GM18873 (cell line): ENCODE measurements around the gene TLR1.

Experiments used
- ATAC-seq: cut with Tn5 transposase; IDR thresholded peaks from one replicate; pipeline ENCODE4 v1.9.1; 2021; ENCODE audit warnings: mild to moderate bottlenecking, moderate library complexity, moderate number of reproducible peaks; ENCODE audit not compliant: unreplicated experiment, low FRiP score

TLR1 gene, protein sequence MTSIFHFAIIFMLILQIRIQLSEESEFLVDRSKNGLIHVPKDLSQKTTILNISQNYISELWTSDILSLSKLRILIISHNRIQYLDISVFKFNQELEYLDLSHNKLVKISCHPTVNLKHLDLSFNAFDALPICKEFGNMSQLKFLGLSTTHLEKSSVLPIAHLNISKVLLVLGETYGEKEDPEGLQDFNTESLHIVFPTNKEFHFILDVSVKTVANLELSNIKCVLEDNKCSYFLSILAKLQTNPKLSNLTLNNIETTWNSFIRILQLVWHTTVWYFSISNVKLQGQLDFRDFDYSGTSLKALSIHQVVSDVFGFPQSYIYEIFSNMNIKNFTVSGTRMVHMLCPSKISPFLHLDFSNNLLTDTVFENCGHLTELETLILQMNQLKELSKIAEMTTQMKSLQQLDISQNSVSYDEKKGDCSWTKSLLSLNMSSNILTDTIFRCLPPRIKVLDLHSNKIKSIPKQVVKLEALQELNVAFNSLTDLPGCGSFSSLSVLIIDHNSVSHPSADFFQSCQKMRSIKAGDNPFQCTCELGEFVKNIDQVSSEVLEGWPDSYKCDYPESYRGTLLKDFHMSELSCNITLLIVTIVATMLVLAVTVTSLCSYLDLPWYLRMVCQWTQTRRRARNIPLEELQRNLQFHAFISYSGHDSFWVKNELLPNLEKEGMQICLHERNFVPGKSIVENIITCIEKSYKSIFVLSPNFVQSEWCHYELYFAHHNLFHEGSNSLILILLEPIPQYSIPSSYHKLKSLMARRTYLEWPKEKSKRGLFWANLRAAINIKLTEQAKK

DNA sequence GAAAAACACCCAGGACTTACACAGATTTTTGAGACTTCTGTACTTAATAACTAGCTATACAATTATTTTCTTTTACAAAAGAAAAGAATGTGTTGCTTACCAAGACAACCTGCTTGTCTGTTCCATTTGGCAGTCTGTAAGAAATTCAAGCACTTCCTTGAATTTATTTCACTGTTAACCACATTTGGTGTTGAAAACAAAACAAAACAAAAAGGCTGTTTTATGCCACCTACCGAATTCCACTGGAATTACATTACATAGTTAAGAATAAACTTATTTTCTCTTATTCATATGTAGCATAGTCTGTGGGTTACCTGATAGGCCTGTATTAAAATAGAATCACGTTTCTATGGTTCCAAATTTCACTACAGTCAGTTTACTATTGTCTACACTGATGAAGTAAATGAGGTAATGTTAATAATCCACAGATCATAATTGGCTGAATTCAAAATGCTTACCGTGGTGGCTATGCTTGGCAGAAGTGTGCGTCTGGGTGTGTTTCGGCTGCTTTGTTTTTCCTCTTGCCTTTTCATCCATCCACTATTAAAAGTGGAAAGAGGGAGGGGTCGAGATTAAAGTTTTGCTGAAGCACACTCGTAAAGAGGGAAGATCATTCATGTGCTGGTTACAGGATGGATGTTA, at the start of gene TLR1:
TLR1 (minus strand) TSS at position 138 of the 642 bp plus-strand sequence. CDS start 5,960 bp downstream, outside the sequence.
- no peak for ATAC-seq

DNA sequence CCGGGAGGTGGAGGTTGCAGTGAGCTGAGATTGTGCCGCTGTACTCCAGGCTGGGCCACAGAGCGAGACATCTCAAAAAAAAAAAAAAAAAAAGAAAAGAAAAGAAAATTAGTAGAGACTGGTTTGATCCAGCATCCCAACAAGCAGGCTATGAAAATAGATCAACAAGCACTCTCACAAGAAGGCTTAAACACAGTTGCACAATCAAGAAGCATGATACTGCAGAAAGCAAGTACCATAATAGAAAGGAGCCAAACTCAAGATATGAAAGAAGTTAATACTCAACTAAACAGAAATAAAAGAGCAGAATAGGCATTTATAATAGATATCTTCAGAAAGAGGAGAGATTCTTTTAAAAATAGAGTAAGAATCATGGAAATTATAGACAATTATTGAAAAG, 41.4 kb upstream of the TLR1 start:
- no peak for ATAC-seq

DNA sequence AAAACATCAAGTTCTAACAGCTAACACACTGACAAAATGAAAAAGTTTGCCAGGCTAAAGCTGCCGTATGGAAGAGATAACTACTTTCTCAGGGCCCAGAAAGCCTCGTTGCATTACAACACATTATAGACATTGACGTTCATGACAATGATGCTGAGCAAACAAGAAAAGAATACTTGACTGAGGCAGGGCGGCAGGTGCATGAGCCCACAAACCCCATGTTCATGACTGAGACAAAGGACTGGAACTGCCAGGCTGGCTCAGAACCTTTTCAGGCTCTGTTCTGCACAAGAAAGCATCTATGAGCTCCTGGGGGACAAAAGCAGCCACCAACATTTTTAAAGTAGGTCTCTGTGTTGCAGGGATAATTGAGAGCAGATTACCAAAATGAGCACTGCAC, 38.4 kb upstream of the TLR1 start:
- ATAC-seq: no peak

DNA sequence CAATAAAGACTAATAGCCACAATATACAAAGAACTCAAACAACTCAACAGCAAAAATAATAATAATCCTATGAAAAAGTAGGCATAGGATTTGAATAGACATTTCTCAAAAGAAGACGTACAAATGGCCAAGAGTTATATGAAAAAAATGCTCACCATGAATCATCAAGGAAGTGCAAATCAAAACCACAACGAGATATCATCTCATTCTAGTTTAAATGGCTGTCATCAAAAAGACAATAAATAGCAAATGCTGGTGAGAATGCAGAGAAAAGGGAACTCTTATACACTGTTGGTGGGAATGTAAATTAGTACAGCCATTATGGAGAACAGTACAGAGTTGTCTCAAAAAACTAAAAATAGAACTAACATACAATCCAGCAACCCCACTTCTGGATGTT, 33.3 kb upstream of the TLR1 start:
- no peak for ATAC-seq

DNA sequence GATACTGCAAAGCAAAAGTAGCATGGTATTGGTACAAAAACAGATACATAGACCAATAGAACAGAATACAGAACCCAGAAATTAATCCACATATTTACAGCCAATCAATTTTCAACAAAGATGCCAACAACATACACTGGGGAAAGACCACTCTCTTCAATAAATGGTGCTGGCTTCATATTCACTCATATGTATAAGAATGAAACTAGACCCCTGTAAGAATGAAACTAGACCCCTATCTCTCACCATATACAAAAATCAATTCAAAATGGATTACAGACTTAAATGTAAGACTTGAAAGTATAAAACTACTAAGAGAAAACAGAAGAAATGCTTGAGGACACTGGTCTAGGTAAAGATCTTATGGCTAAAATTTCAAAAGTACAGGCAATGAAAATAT, 32.7 kb upstream of the TLR1 start:
- no peak for ATAC-seq

DNA sequence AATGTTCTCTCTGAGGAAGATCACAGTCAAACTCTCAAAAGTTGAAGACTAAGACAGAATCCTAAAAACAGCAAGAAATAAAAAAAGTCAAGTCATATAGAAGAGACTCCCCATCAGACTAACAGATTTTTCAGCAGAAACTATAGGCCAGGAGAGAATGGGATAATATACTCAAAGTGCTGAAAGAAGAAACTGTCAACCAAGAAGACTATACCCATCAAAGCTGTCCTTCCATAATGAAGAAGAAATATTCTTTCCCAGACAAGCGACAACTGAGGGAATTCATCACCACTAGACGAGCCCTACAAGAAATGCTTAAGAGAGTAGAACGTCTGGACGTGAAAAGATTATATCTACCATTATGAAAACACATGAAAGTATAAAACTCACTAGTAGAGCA, 30.0 kb upstream of the TLR1 start:
- no peak for ATAC-seq

DNA sequence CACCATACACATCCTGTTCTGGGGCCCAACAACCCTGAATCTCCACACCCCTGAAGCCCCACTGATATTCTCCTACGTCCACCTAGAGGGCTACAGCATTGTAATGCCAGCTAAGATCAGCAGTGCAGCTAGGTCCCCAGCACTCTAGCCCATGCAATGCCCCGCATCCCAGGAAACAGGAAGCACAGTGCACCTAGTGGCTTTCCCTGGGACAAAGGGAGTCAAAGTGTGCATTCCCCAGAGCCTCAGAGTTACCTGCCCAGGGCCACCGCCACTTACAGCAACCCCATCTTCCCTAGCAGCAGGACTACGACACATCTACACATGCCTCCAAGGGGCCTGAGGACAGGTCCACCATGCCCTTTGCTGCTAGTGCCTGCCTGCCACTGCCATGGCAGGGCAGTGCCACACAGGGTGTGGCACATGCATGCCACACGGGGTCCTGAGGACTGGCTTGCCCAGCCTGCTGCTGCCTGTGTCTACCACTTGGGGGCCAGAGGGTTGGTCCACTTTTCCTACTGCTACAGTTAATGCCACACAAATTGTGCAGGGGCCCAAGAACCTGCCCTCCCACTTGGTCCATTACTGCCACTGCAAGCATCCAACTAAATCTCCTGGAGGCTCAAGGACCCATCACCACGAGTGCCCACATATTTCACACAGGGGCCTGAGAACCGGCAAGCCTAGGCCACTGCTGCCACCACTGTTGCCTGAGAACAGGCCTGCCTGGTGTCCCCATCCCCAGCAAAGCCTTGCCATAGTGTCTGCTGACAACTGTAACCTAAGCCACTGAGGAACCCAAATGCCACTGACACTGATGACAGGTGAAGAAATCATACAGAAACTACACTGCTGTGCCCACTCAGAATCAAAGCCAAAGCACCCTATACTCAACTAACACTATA, 28.3 kb upstream of the TLR1 start:
- ATAC-seq: no peak

DNA sequence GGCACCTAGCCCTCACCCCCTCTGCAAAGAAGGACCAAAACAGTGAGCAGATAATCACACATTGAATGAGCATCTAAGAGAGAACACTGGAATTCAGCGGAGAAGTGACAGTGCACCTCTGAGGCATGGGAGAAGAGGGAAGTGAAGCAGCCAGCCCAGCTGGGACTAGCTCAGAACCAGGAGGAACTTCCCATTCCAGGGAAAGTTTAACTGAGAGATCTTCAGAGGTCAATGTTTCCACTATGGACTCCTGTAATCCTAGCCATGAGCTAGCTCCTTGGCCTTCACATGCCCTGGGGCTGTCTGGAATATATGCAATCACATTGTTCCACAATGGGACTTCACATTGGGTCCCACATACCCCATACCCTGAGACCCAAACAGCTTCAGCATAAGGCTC, 27.6 kb upstream of the TLR1 start:
- no peak for ATAC-seq

DNA sequence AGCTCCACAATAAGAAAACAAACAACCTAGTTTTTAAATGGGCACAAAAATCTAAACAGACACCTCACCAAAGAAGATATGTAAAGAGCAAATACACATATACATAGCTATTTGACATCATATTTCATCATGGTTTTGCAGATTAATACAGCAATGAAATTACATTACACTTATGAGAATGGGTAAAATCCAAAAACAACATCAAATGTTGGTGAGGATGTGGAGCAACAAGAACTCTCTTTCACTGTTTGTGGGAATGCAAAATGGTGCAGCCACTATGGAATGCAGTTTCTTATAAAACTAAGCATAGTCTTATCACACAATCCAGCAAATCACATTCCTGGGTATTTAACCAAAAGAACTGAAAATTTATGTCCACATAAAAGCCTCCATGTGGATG, 27.1 kb upstream of the TLR1 start:
- ATAC-seq: no peak

DNA sequence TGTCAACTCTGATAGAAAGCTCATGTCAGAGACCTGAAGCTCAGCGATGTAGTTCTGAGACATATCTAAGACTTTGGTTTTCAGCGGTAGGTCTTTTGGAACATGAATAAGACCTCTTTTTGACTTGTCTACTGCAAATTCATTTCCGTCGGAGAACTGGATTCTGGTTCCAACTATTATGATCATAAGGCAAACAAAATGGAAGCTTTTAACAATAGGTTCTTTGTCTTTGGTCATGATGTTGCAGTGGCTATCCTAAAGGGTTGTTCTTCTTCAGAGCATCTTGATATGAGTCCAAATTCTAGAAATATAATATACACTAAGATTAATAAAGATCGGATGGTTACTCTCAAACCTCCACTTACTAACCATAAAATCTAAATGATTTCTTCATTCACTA, 24.6 kb upstream of the TLR1 start:
- ATAC-seq: no peak

DNA sequence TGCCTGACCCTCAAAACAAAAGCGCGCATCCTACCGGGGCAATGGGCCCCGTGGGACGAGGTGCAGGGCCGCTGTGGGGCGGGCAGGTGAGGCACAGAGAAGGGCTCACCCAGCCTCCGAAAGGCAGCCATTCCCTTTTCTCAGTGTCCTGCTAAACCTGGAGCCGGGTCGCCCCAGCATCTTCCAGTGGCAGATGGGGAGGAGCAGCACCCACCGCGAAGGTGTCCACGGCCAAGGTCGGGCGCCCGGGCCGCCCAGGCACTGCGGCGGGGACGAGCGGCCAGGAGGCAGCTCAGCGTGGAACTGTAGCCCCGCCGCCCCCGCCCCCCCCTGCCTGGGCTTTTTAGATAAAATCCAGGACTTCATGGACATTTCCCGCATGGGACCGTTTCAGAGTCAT, 19.2 kb upstream of the TLR1 start:
- ATAC-seq: no peak

DNA sequence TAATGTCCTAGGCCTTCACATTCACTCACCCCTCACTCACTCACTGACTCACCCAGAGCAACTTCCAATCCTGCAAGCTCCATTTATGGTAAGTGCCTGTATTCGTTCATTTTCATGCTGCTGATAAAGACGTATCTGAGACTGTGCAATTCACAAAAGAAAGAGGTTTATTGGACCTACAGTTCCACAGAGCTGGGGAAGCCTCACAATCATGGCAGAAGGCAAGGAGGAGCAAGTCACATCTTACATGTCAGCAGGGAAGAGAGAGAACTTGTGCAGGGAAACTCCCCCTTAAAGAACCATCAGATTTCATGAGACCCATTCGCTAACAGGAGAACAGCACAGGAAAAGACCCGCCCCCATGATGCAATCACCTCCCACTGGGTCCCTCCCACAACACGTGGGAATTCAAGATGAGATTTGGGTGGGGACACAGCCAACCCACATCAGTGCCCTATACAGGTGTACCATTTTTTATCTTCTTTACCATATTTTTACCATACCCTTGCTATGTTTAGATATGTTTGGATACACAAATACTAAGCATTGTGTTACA, 18.2 kb upstream of the TLR1 start:
- ATAC-seq: no peak

DNA sequence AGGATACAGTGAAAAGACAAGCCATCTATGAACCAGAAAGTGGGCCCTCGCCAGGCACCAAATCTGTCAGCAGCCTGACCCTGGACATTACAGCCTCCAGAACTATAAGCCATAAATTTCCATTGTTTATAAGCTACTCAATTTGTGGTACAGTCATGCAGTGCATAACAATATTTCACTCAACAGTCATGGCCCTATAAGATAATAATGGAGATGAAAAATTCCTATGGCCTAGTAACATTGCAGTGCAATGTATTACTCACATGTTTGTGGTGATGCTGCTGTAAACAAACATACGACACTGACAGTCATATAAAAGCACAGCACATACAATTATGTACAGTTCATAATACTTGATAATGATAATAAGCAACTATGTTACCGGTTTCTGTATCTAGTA, 17.1 kb upstream of the TLR1 start:
- no peak for ATAC-seq

DNA sequence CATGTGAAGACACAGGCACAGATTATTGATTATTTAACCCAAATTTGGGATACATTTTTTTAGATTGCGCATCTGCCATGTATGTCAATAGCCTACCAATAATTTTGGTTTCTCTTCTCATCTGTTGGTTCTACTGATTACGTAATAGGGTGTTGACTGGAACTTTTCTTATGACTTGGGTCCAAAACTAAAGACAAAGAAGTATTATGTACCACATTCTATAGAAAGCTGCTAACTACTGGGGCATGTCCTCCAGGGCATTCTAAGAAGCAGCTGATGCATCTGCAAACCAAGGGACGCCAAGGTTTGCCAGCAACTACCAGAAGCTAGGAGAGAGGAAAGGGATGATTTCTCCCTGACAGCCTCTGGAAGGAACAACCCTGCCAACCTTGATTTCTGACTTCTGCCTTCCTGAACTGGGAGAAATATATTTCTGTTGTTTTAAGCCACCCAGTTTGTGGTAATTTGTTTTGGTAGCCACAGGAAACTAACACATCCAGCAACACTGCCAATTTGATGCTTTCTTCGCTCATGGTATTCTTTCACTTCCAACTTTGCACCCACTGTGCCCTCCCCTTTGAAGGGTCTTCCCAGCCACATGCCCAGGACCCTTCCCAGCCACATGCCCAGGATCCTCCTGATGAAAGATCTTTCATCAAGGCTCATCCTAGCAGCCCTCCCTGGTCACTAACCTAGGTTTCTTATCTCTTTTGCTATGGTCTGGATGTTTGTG, 15.9 kb upstream of the TLR1 start:
- ATAC-seq: peak; percentile 50

DNA sequence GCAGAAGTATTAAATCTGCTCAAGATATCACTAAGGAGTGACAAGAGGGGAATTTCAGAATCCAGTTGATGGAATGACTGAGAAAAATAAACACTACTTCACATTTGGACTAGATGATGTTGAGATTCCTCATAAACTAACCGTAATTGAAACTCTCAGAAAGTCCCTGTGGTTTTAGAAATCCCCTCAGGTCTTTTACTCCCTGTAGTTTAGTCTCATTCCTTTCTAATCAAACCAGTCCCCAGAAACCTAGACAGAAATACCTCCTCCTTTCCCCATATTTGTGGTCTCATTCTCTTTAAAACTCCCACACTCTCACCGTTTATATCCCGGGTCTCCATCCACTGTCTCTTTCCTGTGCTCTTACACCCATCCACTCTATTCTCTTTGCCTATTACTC, 15.0 kb upstream of the TLR1 start:
- no peak for ATAC-seq

DNA sequence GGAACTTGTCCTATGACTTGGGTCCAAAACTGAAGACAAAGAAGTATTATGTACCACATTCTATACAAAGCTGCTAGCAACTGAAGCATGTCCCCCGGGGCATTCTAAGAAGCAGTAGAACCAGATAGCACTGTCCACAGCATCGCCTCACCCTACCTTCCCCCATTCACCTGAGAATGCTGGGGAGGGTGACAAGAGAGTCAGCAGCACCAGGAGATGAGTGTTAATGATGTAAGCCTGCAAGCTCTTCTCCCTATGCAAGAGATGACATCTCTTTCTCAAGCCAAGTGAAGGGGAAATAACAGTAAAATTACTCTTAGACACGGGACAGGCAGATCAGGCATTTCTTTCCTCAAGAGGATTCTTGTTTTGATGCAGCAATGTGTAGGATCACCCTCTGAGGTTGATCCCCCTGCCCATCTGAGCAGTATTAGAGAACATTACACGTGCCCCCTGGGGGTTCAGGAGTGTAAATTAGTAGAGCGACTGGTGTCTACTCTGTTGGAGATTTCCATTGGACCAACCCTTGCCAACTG, 13.9 kb upstream of the TLR1 start:
- no peak for ATAC-seq

DNA sequence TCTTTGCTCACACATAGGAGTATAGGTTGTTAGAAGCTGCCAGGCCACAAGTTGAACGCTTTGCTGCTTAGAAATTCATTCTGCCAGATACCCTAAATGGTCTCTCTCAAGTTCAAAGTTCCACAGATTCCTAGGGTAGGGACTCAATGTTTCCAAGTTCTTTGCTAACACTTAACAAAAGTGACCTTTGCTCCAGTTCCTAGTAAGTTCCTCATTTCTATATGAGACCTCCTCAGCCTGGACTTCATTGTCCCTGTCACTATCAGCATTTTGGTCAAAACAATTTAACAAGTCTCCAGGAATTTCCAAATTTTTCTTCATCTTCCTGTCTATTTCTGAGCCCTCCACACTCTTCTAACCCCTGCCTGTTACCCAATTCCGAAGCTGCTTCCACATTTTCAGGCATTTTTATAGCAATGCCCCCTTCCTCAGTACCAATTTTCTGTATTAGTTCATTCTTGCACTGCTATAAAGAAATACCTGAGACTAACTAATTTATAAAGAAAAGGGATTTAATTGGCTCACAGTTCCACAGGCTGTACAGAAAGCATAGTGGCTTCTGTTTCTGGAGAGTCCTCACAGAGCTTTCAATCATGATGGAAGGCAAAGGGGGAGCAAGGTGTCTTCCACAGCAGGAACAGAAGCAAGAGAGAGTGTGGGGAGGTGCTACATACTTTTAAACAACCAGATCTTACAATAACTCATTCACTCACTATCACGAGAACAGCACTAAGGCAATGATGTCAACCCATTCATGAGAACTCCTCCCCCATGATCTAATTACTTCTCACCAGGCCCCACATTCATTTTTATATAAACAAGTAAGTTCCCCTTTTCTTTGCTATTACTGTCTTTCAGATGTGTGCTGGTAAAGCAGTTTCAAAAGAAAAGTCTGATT, 11.5 kb upstream of the TLR1 start:
- ATAC-seq: no peak

DNA sequence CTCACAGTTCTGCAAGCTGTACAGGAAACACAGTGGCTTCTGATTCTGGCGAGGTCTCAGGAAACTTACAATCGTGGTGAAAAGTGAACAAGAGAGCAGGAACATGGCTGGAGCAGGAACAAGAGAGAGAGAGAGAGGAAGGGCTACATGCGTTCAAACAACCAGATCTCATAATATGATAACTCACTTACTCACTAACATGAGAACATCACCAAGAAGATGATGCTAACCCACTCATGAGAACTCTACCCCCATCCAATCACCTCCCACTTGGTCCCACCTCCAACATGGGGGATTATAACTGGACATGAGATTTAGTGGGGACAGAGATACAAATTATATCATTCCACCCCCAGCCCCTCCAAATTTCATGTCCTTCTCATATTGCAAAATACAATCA, 9.8 kb upstream of the TLR1 start:
- no peak for ATAC-seq
